MV-4-11 (cell line): ENCODE results near the gene FGGY.
"Not testable (repeated sequence)": the region's sequence is repeated elsewhere in the genome, so short reads cannot be mapped to it uniquely, and the experiment has no call there.

ENCODE experiments used
- DNase-seq: peaks from one replicate; lab custom pipeline; 2025; lab: John Stamatoyannopoulos, UW

Gene FGGY

DNA sequence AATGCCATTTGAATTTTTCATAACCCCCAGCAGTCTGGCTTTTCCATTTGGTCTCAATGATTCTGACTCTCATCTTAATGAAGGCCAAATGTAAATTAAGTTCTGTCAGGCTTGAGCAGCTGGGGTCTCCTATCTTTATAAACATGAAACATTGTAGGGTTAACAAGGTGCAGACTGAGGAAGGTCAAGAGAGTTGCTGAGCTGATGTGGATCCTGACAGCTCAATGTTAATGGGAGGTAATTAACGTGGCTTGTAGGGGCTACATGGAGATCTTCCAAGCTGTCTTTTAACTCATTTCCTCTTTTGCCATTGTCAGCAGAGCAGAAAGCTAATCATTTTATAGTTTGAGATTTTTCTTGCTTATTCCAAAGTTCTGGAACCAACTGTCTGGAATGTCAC is 55.2 kb downstream of the FGGY start:
- no peak for DNase-seq

DNA sequence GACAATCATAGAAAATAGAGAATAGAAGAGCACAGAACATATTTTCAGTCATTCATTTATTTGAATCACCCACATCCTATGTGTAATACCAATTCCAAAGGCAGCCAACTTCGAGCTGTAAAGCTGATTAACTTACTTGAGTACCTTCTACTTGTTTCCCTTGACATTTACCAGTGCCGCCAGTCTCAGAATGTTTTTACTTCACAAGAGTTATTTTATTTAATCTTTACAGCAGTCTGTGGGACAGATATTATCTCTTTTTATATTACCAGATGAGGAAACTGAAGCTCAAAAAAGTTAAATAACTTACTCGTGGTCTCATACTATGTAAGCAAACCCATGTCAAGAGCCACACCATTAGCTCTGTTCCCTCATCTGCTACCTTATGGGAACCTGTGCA is 56.6 kb downstream of the FGGY start:
- no peak for DNase-seq

GRCh38 chr1:59354239-59354638 is 57.3 kb downstream of the FGGY start:
- DNase-seq, result not testable (repeated sequence)

GRCh38 chr1:59354709-59355337 is 57.9 kb downstream of the FGGY start:
- no peak for DNase-seq

- no peak for DNase-seq
Measured at GRCh38 chr1:59355361-59355760, 58.5 kb downstream of the FGGY start.

GRCh38 chr1:59356627-59357026 is 59.7 kb downstream of the FGGY start:
- DNase-seq, result no peak

GRCh38 chr1:59357645-59358320 is 60.9 kb downstream of the FGGY start:
- no peak for DNase-seq

DNA sequence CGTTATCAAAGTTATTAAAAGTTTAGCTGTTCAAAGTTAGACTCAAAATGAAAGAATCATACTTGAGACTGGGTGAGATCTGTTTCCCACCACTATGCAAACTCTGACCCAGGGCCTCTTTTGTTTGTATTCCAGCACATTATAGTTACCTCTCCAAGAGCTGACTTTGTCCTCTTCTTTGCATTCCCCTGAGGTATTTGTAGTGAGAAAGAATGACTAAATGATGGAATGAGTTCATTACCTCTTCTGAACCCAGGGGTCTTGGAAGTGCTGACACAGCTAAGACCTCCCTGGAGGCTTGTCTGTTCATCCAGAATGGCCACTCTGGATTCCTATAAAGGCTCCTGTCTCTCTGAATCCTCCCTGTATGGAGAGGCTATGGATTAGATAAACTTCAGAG is 62.4 kb downstream of the FGGY start:
- DNase-seq, result no peak

- no peak for DNase-seq
Measured at GRCh38 chr1:59360170-59360569, 63.3 kb downstream of the FGGY start.

- no peak for DNase-seq
Measured at GRCh38 chr1:59360729-59361128, 63.8 kb downstream of the FGGY start.

- DNase-seq, result no peak
Measured at GRCh38 chr1:59361766-59362165, 64.9 kb downstream of the FGGY start.

GRCh38 chr1:59364037-59364436 is 67.1 kb downstream of the FGGY start:
- DNase-seq, result no peak

- no peak for DNase-seq
Measured at GRCh38 chr1:59366346-59366745, 69.5 kb downstream of the FGGY start.

GRCh38 chr1:59367301-59368007 is 70.6 kb downstream of the FGGY start:
- peak; percentile 96 for DNase-seq

DNA sequence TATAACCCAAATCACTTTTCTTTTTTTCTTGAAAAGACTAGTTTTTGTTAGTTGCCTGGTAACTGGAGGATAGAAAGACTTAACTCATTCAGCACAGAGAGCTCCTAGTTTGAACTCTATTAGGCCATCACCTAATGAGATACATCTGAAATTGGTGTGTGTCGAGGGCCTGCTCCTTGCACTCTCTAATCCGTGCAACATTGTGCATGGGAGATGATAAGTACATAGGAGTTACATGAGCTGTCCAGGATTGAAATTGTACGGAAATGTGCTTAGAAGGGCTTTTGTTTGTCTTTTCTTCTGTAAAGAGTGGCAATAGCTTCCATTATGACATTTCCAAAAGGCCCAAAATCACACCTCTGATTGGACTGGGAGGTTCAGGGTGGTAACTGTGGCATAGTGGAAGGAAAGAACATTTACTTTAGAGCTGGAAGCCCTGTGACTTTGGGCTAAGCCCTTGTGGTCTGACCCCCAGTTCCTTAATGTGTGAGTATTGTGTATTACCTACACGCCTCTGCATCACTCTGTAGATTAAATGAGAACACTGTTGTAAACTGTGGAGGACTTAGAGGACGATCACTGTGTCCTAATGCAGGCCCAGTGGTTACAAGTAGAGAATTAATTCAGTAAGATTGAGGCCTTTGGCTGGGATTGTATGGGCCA is 71.2 kb downstream of the FGGY start:
- peak; percentile 50 for DNase-seq

- DNase-seq, result peak; percentile 33
Measured at GRCh38 chr1:59375321-59376220, 78.7 kb downstream of the FGGY start.

DNA sequence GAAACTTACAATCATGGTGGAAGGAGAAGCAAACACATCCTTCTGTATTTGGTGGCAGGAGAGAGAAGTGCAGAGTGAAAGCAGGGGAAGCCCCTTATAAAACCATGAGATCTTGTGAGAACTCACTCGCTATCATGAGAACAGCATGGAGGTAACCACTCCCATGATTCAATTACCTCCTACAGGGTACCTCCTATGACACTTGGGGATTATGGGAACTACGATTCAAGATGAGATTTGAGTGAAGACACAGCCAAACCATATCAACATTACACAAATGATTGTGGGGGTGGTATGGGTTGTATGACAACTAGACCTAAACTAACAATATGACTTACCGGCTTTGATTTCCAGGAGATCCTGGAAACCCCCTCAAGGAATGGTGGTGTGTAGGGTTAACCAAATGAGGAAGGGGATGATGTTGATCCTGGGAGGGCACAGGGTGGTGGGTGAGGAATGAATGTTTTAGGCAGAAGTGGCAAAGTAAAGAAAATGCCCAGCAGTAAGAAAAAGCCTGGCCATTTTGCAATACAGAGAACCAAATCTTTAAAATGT is 80.5 kb downstream of the FGGY start:
- DNase-seq, result no peak

DNA sequence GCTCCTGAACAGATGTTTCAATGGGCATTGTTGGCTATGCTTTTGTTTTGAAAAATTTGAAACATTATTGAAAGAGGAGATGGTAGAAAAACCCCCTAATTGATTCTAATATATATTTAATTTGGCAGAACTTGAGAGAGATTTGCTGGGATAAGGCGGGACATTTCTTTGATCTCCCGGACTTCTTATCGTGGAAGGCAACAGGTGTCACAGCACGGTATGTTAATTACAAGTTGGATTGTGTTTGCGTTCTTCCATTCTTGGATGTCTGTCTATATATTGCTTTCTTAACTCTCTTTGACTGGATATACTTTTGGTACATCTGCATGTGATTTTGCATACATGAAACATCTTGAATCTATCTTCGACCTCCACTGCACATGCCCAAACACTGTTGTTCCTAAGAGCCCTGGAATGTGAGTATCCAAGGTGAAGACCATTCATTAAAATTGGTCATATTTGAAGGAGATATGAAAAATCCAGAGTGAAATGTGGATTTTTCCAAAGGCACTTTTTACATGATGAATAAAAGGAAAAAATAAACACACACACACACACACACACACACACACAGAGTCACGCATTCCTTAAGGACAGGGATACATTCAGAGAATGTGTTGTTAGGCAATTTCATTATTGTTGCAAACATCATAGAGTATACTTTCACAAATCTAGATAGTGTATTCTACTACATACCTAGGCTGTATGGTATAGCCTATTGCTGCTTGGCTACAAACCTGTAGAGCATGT is 81.9 kb downstream of the FGGY start:
- DNase-seq, result no peak

DNA sequence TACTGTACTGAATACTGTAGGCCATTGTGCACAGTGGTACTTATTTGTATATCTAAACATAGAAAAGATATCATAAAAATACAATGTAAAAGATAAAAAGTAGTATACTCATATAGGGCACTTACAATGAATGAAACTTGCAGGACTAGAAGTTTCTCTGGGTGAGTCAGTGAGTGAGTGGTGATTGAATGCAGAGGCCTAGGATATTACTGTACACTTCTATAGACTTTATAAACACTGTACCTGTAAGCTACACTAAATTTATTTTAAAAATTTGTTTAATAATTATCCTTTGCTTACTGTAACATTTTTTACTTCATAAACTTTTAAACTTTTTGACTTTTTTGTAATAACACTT is 82.5 kb downstream of the FGGY start:
- no peak for DNase-seq

GRCh38 chr1:59383963-59384362 is 87.1 kb downstream of the FGGY start:
- DNase-seq, result no peak

GRCh38 chr1:59384443-59384842 is 87.5 kb downstream of the FGGY start:
- DNase-seq, result peak; percentile 58
